SK-N-SH (cell line): Measurements from ENCODE around the gene CCDC6. TPM values are rescaled to one million over a fixed set of nuclear protein-coding genes. Genes with fewer than 3 reads are reported as not detected.

ENCODE experiments used
- CTCF ChIA-PET: fragments of 300-600, 350-600 bp; formaldehyde crosslinking; extraction: SDS; loops from one replicate; lab custom pipeline; 2021; lab: Yijun Ruan, JAX
- POLR2A ChIA-PET: fragments of 350-600 bp; sonication (Branson Sonifier 250); formaldehyde crosslinking; extraction: SDS; loops from one replicate; lab custom pipeline; 2020; ENCODE audit warnings: antibody characterized with exemption, inconsistent platforms; lab: Yijun Ruan, JAX
- DNase-seq: peaks from one replicate; pipeline ENCODE4 v3.0.0; 2012
- H2AFZ ChIP-seq: fragments of 200-600 bp; sonication (generic); 2 replicates; pipeline ENCODE4 v1.8.1; 2016; ENCODE audit warnings: antibody characterized with exemption, mild to moderate bottlenecking, low read depth
- H3F3A ChIP-seq: fragments of 200-600 bp; sonication (generic); replicated peaks from 2 replicates; pipeline ENCODE3; 2016; ENCODE audit warnings: antibody characterized with exemption, mild to moderate bottlenecking; ENCODE audit not compliant: insufficient read depth
- H3K27ac ChIP-seq, 2 experiments: fragments of 200-500 bp in 1 of 2; fragments of 200-600 bp in 1 of 2; sonication (Bioruptor generic) in 1 of 2; sonication (generic), shearing (Covaris generic) in 1 of 2; 2 replicates each; pipeline versions ENCODE4 v1.5.1 to v1.6.1; 2014 to 2016; ENCODE audit warnings: low read depth in 2 of 2, inconsistent platforms in 1 of 2, low read length in 1 of 2, mild to moderate bottlenecking in 1 of 2, mixed read lengths in 1 of 2
- H3K27me3 ChIP-seq: fragments of 200-600 bp; sonication (generic), shearing (Covaris generic); 2 replicates; pipeline ENCODE4 v1.6.1; 2016; ENCODE audit warnings: mixed run types; ENCODE audit not compliant: insufficient read depth
- H3K36me3 ChIP-seq, 2 experiments: fragments of 200-500 bp in 1 of 2; fragments of 200-600 bp in 1 of 2; sonication (Bioruptor generic) in 1 of 2; sonication (generic) in 1 of 2; replicated peaks in 1 of 2; 2 replicates each; pipeline versions ENCODE3 to v1.5.1; 2014 to 2016; ENCODE audit warnings: low read length in 1 of 2, mild to moderate bottlenecking in 1 of 2; ENCODE audit not compliant: insufficient read depth in 2 of 2, control insufficient read depth in 1 of 2
- H3K4me1 ChIP-seq, 2 experiments: fragments of 200-500 bp in 1 of 2; fragments of 200-600 bp in 1 of 2; sonication (Bioruptor generic) in 1 of 2; sonication (generic), shearing (Covaris generic) in 1 of 2; 2 replicates each; pipeline versions ENCODE4 v1.5.1 to v1.6.1; 2014 to 2016; ENCODE audit warnings: low read depth in 1 of 2, low read length in 1 of 2, mixed run types in 1 of 2; ENCODE audit not compliant: insufficient read depth in 2 of 2, control insufficient read depth in 1 of 2
- H3K4me2 ChIP-seq: fragments of 200-600 bp; sonication (generic), shearing (Covaris generic); 2 replicates; pipeline ENCODE4 v1.6.1; 2017; ENCODE audit warnings: mixed run types
- H3K4me3 ChIP-seq, 2 experiments: fragments of 200-500 bp in 1 of 2; fragments of 200-600 bp in 1 of 2; sonication (Bioruptor generic) in 1 of 2; sonication (generic), shearing (Covaris generic) in 1 of 2; 2 replicates each; pipeline versions ENCODE4 v1.5.1 to v1.8.1; 2014 to 2016; ENCODE audit warnings: low read depth in 2 of 2, inconsistent platforms in 1 of 2, low read length in 1 of 2, mild to moderate bottlenecking in 1 of 2, mixed read lengths in 1 of 2, moderate library complexity in 1 of 2
- H3K79me2 ChIP-seq: fragments of 200-600 bp; sonication (generic); 2 replicates; pipeline ENCODE4 v1.8.1; 2017; ENCODE audit warnings: mild to moderate bottlenecking; ENCODE audit not compliant: insufficient read depth
- H3K9ac ChIP-seq: fragments of 200-600 bp; sonication (generic); 2 replicates; pipeline ENCODE4 v1.6.1; 2017; ENCODE audit warnings: mixed run types
- H3K9me2 ChIP-seq: fragments of 200-600 bp; sonication (generic); 2 replicates; pipeline ENCODE4 v1.6.1; 2017; ENCODE audit warnings: mixed run types
- H3K9me3 ChIP-seq: fragments of 200-600 bp; sonication (generic); 2 replicates; pipeline ENCODE4 v1.6.1; 2017; ENCODE audit warnings: mixed run types, mild to moderate bottlenecking, moderate library complexity
- H4K20me1 ChIP-seq: fragments of 200-600 bp; sonication (generic); 2 replicates; pipeline ENCODE4 v1.6.1; 2017; ENCODE audit warnings: mild to moderate bottlenecking, mixed run types; ENCODE audit not compliant: insufficient read depth
- CTCF ChIP-seq: fragments of 200-600 bp; sonication (generic); IDR thresholded peaks from 2 replicates; pipeline ENCODE4 v1.6.1; 2017; ENCODE audit warnings: antibody characterized with exemption, mild to moderate bottlenecking, moderate library complexity
- ELF1 ChIP-seq: IDR thresholded peaks from 2 replicates; pipeline ENCODE4 v1.4.0; 2012
- EP300 ChIP-seq, 2 experiments: IDR thresholded peaks; 2 replicates each; pipeline versions ENCODE4 v1.4.0 to v1.6.1; 2012; ENCODE audit warnings: borderline replicate concordance in 1 of 2, low read depth in 1 of 2, low read length in 1 of 2
- GATA2 ChIP-seq: sonication (generic); formaldehyde crosslinking; IDR thresholded peaks from 2 replicates; pipeline ENCODE4 v1.5.0; 2020; ENCODE audit warnings: mild to moderate bottlenecking, missing genetic modification reagents
- JUND ChIP-seq: IDR thresholded peaks from 2 replicates; pipeline ENCODE4 v1.4.0; 2012
- MEF2A ChIP-seq: IDR thresholded peaks from 2 replicates; pipeline ENCODE4 v1.4.0; 2012; ENCODE audit warnings: low read depth, borderline replicate concordance
- RAD21 ChIP-seq: IDR thresholded peaks from 2 replicates; pipeline ENCODE4 v1.6.1; 2012; ENCODE audit warnings: mild to moderate bottlenecking, low read length
- RCOR1 ChIP-seq: fragments of 150-350 bp; IDR thresholded peaks from 2 replicates; pipeline ENCODE4 v1.6.1; 2017; ENCODE audit warnings: antibody characterized with exemption, low read length
- REST ChIP-seq: IDR thresholded peaks from 2 replicates; pipeline ENCODE4 v1.6.1; 2012; ENCODE audit warnings: mild to moderate bottlenecking, low read depth, low read length, moderate library complexity
- SIN3A ChIP-seq: IDR thresholded peaks from 2 replicates; pipeline ENCODE4 v1.6.1; 2012; ENCODE audit warnings: low read depth, mild to moderate bottlenecking, low read length, moderate library complexity, borderline replicate concordance
- SMC3 ChIP-seq: IDR thresholded peaks from 2 replicates; pipeline ENCODE4 v1.6.1; 2012; ENCODE audit warnings: low read depth, low read length, improper control_type of control experiment
- TCF12 ChIP-seq: IDR thresholded peaks from 2 replicates; pipeline ENCODE4 v1.4.0; 2012
- TEAD4 ChIP-seq: IDR thresholded peaks from 2 replicates; pipeline ENCODE4 v1.4.0; 2012; ENCODE audit warnings: mild to moderate bottlenecking, borderline replicate concordance; ENCODE audit not compliant: insufficient read depth
- ZBTB33 ChIP-seq: IDR thresholded peaks from 2 replicates; pipeline ENCODE4 v1.4.0; 2012; ENCODE audit warnings: low read depth, borderline replicate concordance
- WGBS: methylation state at CpG from one replicate; pipeline ENCODE4 v1.1.6; 2017; ENCODE audit warnings: low lambda C conversion rate; 5-methylcytosine and 5-hydroxymethylcytosine counted together
- polyA plus RNA-seq, 3 experiments: library from polyadenylated mRNA; depleted of rRNA; stranded (reverse); fragments of >200 nt; gene quantifications; 2 replicates each; pipeline ENCODE4 v1.2.3, GENCODE V29; 2012

Gene CCDC6
- polyA plus RNA-seq, 1 of the 3 experiments (the other 2 are of a cell fraction) = 10.8 TPM

- Histone ChIP-seq H3K9me2 (no peaks in the 10 kb centered on the region), H3K27me3 (no peaks in the 10 kb centered on the region), H3K4me3 (no peak overlapping the region), H3K27ac (no peak overlapping the region), H3F3A (no peaks in the 10 kb centered on the region), H3K9me3 (no peaks in the 10 kb centered on the region), H3K9ac (no peak overlapping the region), H3K4me1 (peaks cover 0 to 3% of the 10 kb centered on the region in 2 experiments; a peak in 1 of 4 replicates), H4K20me1 (no peaks in the 10 kb centered on the region), H3K4me2 (no peak overlapping the region), H2AFZ (no peak overlapping the region), H3K79me2 (0 out of 2 replicates have a peak, but pooled peaks cover under 1% of the 10 kb centered on the region), H3K36me3 (peaks cover 6 to 16% of the 10 kb centered on the region in 2 experiments)
- TF ChIP-seq SIN3A (no peak), ELF1 (no peak), EP300 (IDR thresholded peaks at IDR 0.05; ENCODE audit: borderline replicate concordance in 1 of 2, low read depth in 1 of 2, low read length in 1 of 2) (no peak), JUND (no peak), TEAD4 (no peak), REST (no peak)
- POLR2A ChIA-PET = no interaction called here
- 96% methylated on average over 2 of the region's 2 CpGs for WGBS
- CTCF ChIA-PET = interaction anchor here (0.9 to 5.8 kb wide), 5 partner anchors 9 to 252 kb away, joined by 3 to 85 read pairs (median 5); no protein-coding TSS in a partner anchor
- DNase-seq = no peak
These were observed 73.8 kb downstream of the CCDC6 start for GRCh38 chr10:59832506-59832905.

GRCh38 chr10:59831658-59832503, 74.5 kb downstream of the CCDC6 start:
- Histone ChIP-seq H3K79me2 (0 out of 2 replicates have a peak, but pooled peaks cover 5% of the 10 kb centered on the region), H4K20me1 (no peaks in the 10 kb centered on the region), H3K36me3 (peaks cover 6 to 16% of the 10 kb centered on the region in 2 experiments), H3K27ac (no peak overlapping the region), H2AFZ (no peak overlapping the region), H3K9ac (no peak overlapping the region), H3K4me3 (no peak overlapping the region), H3K9me2 (no peaks in the 10 kb centered on the region), H3K4me1 (no peaks in the 10 kb centered on the region; a peak in 1 of 4 replicates), H3F3A (no peaks in the 10 kb centered on the region), H3K9me3 (no peaks in the 10 kb centered on the region), H3K4me2 (no peak overlapping the region), H3K27me3 (no peaks in the 10 kb centered on the region)
- 90% methylated on average over 4 of the region's 5 CpGs for WGBS
- DNase-seq = no peak
- ChIA-PET POLR2A (no interaction called here), CTCF (interaction anchor here (0.9 to 5.8 kb wide), 11 partner anchors 8 to 654 kb away, joined by 3 to 85 read pairs (median 6); partner anchors contain the start of gene CCDC6)
- TF ChIP-seq GATA2 (CRISPR knock-in tag) (no peak), REST (no peak), MEF2A (no peak), RAD21 (no peak), ELF1 (no peak), TCF12 (no peak), SMC3 (no peak), RCOR1 (no peak), ZBTB33 (no peak), CTCF (no peak)
